Ecto neural progenitor cell (in vitro differentiated cells): Measurements from ENCODE around the gene MRPL49.
A peak's percentile ranks its signal among the peaks of the same experiment; 100 is the strongest.
"Not testable (repeated sequence)": the region's sequence is repeated elsewhere in the genome, so short reads cannot be mapped to it uniquely, and the experiment has no call there.

Source experiments
- DNase-seq: peaks from one replicate; pipeline ENCODE4 v3.0.0-alpha.2; 2018; ENCODE audit warnings: low spot score

The MRPL49 gene

GRCh38 chr11:65117206-65118096 lies 4.7 kb upstream of the MRPL49 start, which contains the start of gene ZNHIT2:
Gene ZNHIT2 (minus strand): TSS chr11:65117701. CDS start chr11:65117653, 48 bp downstream.
- peak; percentile 99 for DNase-seq

DNA sequence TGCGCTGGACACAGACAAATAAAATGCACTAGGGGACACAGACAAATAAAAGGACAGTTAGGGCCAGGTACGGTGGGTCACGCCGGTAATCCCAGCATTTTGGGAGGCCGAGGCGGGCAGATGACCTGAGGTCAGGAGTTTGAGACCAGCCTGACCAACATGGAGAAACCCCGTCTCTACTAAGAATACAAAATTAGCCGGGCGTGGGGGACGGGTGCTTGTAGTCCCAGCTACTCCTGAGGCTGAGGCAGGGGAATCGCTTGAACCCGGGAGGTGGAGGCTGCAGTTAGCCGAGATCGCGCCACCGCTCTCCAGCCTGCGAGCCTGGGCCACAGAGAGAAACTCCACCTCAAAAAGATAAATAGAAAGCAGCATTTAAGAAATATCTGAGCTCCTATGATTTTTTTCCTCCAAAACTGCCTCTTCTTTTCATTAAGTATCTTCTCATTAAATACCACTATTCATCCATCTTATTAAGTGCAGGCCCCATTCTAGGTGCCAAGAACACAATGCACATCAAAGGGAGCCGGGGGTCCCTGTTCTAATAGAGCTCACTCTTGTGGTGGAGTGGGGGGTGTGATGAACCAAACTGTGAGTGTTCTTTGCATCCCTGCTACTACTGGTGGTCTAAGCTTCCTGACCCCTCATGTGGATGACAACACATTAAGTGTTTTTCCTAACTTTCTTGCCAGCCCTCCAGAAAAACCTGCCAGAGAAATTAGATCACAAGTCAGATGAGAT lies 3.9 kb upstream of the MRPL49 start:
- no peak for DNase-seq

DNA sequence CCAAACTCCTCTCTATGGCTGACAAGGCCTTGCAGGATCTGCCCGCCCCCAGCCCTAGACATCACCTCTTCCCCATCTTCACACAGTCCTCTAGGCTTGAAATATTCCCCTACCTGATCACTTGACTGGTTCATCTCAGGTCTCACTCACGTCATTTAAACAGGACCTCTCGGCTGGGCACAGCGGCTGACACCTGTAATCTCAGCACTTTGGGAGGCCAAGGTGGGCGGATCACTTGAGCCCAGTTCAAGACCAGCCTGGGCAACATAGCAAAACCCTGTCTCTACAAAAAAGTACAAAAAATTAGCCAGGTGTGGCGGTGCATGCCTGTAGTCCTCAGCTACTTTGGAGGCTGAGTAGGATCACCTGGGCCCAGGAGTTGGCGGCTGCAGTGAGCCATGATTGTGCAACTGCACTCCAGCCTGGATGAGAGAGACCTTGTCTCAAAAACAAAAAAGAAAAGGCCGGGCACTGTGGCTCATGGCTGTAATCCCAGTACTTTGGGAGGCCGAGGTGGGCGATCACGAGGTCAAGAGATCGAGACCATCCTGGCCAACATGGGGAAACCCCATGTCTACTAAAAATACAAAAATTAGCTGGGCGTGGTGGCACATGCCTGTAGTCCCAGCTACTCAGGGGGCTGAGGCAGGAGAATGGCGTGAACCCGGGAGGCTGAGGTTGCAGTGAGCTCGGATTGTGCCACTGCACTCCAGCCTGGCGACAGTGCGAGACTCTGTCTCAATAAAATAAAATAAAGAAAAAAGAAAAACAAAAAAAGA lies 3.0 kb upstream of the MRPL49 start:
- not testable (repeated sequence) for DNase-seq

GRCh38 chr11:65119670-65119995 lies 2.5 kb upstream of the MRPL49 start:
- DNase-seq = no peak

GRCh38 chr11:65120831-65121230 lies 1.3 kb upstream of the MRPL49 start:
- DNase-seq = no peak

- DNase-seq = peak; percentile 52
Observed at GRCh38 chr11:65121447-65121864, 665 bp upstream of the MRPL49 start.

GRCh38 chr11:65124480-65125196 lies 2.5 kb downstream of the MRPL49 start:
- DNase-seq = no peak

DNA sequence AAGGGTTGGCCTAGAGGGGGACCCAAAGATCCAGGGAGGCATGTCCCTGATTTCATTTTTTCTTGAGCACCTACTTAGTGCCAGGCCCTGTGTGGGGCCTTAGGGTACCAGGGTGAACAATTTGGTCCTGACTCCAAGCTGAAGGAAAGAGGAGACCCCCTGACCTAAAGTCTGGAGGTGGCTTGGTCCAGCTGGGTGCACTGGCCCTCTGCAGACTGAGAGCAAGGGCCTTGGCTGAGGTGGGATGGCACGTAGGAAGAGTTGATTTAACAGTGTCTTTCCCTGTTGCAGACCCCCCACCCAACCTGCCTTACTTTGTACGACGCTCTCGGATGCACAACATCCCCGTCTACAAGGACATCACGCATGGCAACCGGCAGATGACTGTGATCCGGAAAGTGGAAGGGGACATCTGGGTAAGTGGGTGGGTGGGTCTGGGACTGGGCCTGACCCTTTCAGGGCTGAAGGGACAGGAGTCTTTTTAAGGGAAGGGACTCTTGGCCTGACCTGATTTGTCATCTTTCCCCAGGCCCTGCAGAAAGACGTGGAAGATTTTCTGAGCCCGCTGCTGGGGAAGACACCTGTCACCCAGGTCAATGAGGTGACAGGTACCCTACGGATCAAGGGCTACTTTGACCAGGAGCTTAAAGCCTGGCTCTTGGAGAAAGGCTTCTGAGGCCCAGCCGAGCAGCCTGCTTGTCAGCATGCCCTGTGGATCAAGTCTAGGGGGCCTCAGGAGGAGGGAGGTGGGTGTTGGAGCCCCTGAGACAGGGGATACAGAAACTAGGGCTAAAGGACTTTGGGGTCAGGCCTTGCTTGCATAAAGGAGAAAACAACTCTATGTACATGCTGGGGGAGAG lies 3.3 kb downstream of the MRPL49 start:
- DNase-seq = no peak

DNA sequence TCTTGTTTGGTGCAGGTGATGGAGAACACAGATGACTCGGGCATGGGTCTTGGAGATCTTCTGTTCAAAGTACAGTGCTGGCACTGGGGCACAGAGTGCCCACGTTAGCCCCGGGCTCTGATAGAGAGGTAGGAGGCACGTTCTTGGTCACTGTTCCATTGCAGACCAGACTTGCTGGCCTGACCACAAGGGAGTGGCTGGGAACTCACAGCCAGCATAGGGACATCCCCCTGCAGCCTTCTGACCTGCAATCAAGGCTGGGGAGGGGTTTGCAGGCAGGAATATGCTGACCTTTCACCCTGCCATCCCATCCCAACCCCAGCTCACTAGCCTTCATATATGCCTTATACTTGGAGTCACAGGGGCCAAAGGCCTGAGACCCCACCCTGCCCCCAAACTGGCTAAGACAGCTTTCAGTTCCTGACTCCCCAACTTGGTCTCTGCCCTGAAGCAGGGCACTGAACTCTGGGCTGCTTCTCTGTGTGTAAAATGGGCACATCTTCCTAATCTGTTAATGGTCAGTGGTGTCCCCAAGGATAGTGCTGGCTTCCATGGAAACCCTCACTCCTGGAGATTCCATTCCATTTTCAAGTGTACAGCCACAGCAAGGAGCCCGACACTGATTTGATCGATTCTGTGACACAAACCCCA lies 4.6 kb downstream of the MRPL49 start:
- DNase-seq = no peak

- no peak for DNase-seq
Observed at GRCh38 chr11:65127473-65128181, 5.5 kb downstream of the MRPL49 start.

DNA sequence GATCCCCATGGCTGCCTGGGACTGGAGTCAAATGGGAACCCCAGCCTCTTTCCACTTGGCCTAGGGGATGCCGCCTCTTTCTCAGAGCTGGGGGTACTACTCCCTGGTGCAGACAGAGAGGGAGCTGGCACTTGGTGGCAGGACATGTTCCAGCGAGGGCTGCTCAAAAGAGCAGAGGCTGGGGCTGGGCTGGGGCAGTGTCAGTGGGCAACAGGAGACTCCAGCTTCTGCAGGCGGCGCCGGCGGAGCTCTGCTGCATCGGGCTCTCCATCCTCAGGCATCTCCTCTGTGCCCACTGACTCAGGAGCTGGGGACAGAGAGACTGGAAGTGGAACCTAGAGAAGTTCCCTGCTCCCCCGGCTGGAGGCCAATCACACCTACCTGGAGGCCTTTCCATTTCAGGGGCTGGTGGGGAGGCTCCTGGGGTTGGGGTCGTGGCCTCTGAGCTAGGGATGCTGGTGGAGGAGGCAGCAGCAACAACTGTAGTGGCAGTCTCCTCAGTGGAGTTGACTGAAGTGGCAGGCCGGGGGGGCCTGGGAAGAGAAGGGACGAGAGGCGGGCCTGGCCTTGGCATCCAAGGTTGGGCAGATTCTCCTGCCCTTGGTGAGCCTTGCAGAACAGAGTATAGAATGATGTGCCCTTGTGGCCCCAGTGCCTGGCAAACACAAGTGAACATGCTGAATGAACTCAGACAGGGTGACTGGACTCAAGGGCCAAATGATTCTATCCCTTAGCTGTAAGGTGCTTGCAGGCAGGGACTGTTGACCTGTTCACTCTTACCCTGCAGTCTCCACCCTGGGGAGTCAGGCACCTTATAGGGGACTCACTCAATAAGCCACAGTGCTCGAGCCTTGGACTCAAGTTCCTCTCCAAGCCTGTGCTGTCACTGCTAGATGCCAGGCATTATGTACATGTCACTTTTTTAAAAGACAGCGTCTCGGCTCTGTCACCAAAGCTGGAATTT lies 6.3 kb downstream of the MRPL49 start:
- DNase-seq = no peak

DNA sequence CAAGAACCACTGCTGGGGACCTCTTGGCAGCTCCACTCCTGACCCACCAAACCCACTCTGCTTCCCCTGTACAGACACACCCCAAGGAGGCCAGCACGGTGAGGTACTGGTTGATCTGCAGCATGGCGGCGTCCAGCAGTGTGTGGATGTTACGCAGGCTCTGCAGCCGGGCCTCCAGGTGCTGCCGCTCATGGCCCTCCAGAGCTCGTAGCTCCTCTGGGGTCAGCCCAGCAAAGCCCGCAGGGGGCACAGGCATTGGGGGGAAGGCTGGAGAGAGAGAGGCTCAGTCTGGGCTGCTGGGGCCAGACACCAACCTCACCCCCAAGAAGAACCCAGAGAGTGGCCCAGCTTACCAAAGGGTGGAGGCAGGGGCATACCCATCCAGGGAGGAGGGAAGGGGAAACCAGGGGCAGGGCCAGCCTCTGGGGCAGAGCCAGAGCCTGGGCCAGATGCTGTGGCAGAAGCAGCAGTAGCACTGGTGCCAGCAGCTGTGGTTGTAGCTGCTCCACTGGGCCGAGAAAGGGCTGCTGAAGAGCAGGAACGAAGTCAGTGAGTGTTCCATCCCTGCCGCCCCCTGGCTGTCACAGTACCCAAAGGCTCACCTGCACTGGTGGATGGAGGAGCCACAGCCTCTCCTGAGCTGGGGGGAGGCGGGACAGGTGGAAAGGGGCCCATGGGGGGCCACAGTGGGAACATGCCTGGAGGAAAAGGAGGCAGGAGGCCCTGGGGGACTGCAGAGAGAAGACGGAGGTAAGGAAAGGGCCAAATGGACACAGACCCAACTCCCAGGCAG lies 7.7 kb downstream of the MRPL49 start:
- DNase-seq = no peak

DNA sequence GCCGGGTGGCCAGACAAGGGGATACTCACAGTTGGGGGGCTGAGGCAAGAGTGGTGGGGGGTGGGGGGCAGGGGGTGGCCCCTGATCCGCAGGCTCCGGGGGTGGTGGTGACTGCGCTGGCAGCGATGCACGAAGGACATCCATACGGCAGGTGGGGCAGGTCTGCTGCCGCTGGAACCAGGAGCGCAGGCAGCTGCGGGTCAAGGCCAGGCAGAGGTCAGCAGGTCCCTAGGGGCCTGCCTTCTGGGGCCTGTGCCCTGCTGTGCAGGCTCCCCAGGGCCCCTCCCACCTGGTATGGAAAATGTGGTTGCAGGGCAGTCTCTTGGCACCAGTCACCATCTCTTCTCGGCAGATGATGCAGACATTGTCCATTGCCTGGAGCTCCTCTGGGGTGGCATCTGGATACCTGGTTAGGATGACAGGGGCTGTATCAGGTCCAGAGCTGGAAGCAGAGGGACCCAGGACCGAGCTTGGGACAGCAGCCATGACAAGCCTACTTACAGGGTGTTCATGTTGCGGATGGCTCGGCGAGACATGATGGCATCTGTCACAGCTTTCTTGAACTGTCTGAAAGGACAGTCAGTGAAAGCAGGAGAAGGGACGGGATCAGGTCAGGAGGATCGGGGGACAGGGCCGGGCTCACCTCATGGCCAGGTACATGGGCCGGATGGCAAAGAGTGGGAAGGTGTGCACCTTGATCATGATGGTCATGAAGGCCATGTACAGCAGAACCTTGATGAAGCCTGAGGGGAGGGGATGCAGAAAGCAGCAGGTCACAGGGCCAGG lies 8.7 kb downstream of the MRPL49 start:
- no peak for DNase-seq

- no peak for DNase-seq
Observed at GRCh38 chr11:65131417-65131776, 9.3 kb downstream of the MRPL49 start.

DNA sequence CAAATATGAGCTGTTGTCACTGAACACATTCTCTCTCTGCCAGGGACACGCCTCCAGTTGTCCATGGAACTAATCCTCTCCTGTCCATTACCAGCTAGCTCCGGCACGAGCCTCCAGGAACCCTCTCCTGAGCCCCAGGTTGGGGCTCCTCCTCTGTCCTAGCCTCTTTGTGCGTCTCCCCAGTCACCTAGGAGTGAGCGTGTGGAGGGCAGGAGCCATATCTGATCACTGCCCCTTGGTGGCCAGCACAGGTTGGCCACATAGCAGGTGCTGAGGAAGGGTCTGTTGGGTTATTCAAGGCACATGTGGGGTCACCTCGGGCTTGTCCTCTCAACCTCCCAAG lies 9.7 kb downstream of the MRPL49 start:
- DNase-seq = no peak

- DNase-seq = no peak
Observed at GRCh38 chr11:65132238-65132987, 10.3 kb downstream of the MRPL49 start.
